HEK293T (cell line): ENCODE measurements around the gene MRPL55.

ENCODE experiments used
- CTCF ChIA-PET: fragments of 350-600 bp; formaldehyde crosslinking; extraction: SDS; loops from one replicate; lab custom pipeline; 2021; ENCODE audit warnings: antibody characterized with exemption, inconsistent platforms; lab: Yijun Ruan, JAX
- POLR2A ChIA-PET: fragments of 350-600 bp; formaldehyde crosslinking; extraction: SDS; loops from one replicate; lab custom pipeline; 2020; ENCODE audit warnings: antibody characterized with exemption, inconsistent platforms; lab: Yijun Ruan, JAX
- DNase-seq: peaks from one replicate; pipeline ENCODE4 v3.0.0; 2012; ENCODE audit warnings: mixed read lengths; ENCODE audit errors: extremely low spot score
- ARNT ChIP-seq: fragments of 450-650 bp; IDR thresholded peaks from 2 replicates; pipeline ENCODE4 v1.6.1; 2017; ENCODE audit warnings: mild to moderate bottlenecking
- BHLHE40 ChIP-seq: fragments of 450-650 bp; IDR thresholded peaks from 2 replicates; pipeline ENCODE4 v1.6.1; 2016; ENCODE audit warnings: mild to moderate bottlenecking, moderate library complexity, borderline replicate concordance
- CTBP1 ChIP-seq: fragments of 450-650 bp; IDR thresholded peaks from 2 replicates; pipeline ENCODE4 v1.6.1; 2016; ENCODE audit warnings: borderline replicate concordance
- ELF4 ChIP-seq: fragments of 450-650 bp; IDR thresholded peaks from 2 replicates; pipeline ENCODE4 v1.6.1; 2017; ENCODE audit warnings: antibody characterized with exemption
- FOXA1 ChIP-seq: fragments of 450-650 bp; IDR thresholded peaks from 2 replicates; pipeline ENCODE4 v1.6.1; 2016; ENCODE audit warnings: mild to moderate bottlenecking
- FOXK2 ChIP-seq: fragments of 450-650 bp; IDR thresholded peaks from 2 replicates; pipeline ENCODE4 v1.6.1; 2016; ENCODE audit warnings: mild to moderate bottlenecking
- FOXM1 ChIP-seq: fragments of 450-650 bp; IDR thresholded peaks from 2 replicates; pipeline ENCODE4 v1.6.1; 2017; ENCODE audit warnings: mild to moderate bottlenecking, borderline replicate concordance
- HDGF ChIP-seq: fragments of 450-650 bp; IDR thresholded peaks from 2 replicates; pipeline ENCODE4 v1.6.1; 2017; ENCODE audit warnings: antibody characterized with exemption, borderline replicate concordance
- L3MBTL2 ChIP-seq: fragments of 450-650 bp; conservative IDR thresholded peaks from 2 replicates; pipeline ENCODE4 v1.6.1; 2016; ENCODE audit warnings: mild to moderate bottlenecking
- LEF1 ChIP-seq: fragments of 450-650 bp; IDR thresholded peaks from 2 replicates; pipeline ENCODE4 v1.6.1; 2017; ENCODE audit warnings: mild to moderate bottlenecking, borderline replicate concordance
- NFRKB ChIP-seq: fragments of 450-650 bp; IDR thresholded peaks from 2 replicates; pipeline ENCODE4 v1.6.1; 2016; ENCODE audit warnings: mild to moderate bottlenecking, moderate library complexity
- SP1 ChIP-seq: fragments of 450-650 bp; IDR thresholded peaks from 2 replicates; pipeline ENCODE4 v1.6.1; 2017
- SUZ12 ChIP-seq: fragments of 450-650 bp; IDR thresholded peaks from 2 replicates; pipeline ENCODE4 v1.6.1; 2016; ENCODE audit warnings: mild to moderate bottlenecking
- TARDBP ChIP-seq: fragments of 450-650 bp; IDR thresholded peaks from 2 replicates; pipeline ENCODE4 v1.6.1; 2016
- ZNF384 ChIP-seq: fragments of 450-650 bp; IDR thresholded peaks from 2 replicates; pipeline ENCODE4 v1.6.1; 2016
- TF ChIP-seq, protein P1 (sequence below): fragments of 450-650 bp; IDR thresholded peaks from 2 replicates; pipeline ENCODE4 v1.6.1; 2016

MRPL55 gene

GRCh38 chr1:228156515-228156881 is 47.4 kb upstream of the MRPL55 start:
- no peak for DNase-seq
- ChIA-PET CTCF (interaction anchor here (1.2 kb wide), 1 partner anchor 9 kb away, joined by 4 read pairs; no protein-coding TSS in a partner anchor), POLR2A (interaction anchor here (1.2 kb wide), 1 partner anchor 16 kb away, joined by 3 read pairs; the partner anchor contains the start of gene GUK1)
- TF ChIP-seq ZNF384: no peak
- no peak for TF ChIP-seq FOXA1
- no peak for TF ChIP-seq BHLHE40
- no peak for TF ChIP-seq L3MBTL2
- TF ChIP-seq ARNT: no peak
- no peak for TF ChIP-seq TARDBP
- no peak for TF ChIP-seq CTBP1
- no peak for TF ChIP-seq LEF1
- no peak for TF ChIP-seq FOXK2
- TF ChIP-seq SUZ12: no peak
- no peak for TF ChIP-seq HDGF
- no peak for TF ChIP-seq SP1
- TF ChIP-seq, protein P1, sequence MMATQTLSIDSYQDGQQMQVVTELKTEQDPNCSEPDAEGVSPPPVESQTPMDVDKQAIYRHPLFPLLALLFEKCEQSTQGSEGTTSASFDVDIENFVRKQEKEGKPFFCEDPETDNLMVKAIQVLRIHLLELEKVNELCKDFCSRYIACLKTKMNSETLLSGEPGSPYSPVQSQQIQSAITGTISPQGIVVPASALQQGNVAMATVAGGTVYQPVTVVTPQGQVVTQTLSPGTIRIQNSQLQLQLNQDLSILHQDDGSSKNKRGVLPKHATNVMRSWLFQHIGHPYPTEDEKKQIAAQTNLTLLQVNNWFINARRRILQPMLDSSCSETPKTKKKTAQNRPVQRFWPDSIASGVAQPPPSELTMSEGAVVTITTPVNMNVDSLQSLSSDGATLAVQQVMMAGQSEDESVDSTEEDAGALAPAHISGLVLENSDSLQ: no peak
- TF ChIP-seq NFRKB: no peak
- TF ChIP-seq ELF4: no peak

- TF ChIP-seq NFRKB (no peak), ZNF384 (no peak), HDGF (no peak), LEF1 (no peak), FOXM1 (no peak)
- CTCF ChIA-PET: no interaction called here
- POLR2A ChIA-PET: interaction anchor here (1.2 to 1.3 kb wide), 2 partner anchors 15 to 16 kb away, joined by 3 to 6 read pairs; partner anchors contain the start of gene GUK1
These were observed 46.8 kb upstream of the MRPL55 start for GRCh38 chr1:228155596-228156514.

GRCh38 chr1:228154670-228155571 is 45.8 kb upstream of the MRPL55 start:
- POLR2A ChIA-PET: interaction anchor here (1.2 to 7.2 kb wide), 3 partner anchors 10 to 15 kb away, joined by 6 to 55 read pairs (median 7); partner anchors contain the start of genes GUK1 and IBA57
- DNase-seq: no peak
- TF ChIP-seq NFRKB (no peak), TARDBP (no peak), SP1 (no peak), FOXA1 (no peak), ELF4 (no peak), CTBP1 (no peak), L3MBTL2 (no peak)
- CTCF ChIA-PET: interaction anchor here (1.8 kb wide), 1 partner anchor 14 kb away, joined by 5 read pairs; the partner anchor contains the start of gene GUK1

More at GRCh38 chr1:228155596-228156514, 46.8 kb upstream of the MRPL55 start:
- DNase-seq: no peak

- ChIA-PET CTCF (interaction anchor here (0.6 to 1.8 kb wide), 2 partner anchors 14 to 362 kb away, joined by 3 to 5 read pairs; partner anchors contain the start of gene GUK1), POLR2A (interaction anchor here (0.6 to 7.2 kb wide), 3 partner anchors 11 to 18 kb away, joined by 3 to 55 read pairs (median 7); partner anchors contain the start of genes GUK1 and IBA57)
- no peak for TF ChIP-seq FOXK2
- TF ChIP-seq HDGF: no peak
- no peak for TF ChIP-seq ELF4
- TF ChIP-seq LEF1: no peak
- TF ChIP-seq, protein P1: no peak
- no peak for DNase-seq
These were observed 45.0 kb upstream of the MRPL55 start for GRCh38 chr1:228154021-228154669.

GRCh38 chr1:228152918-228153258 is 43.8 kb upstream of the MRPL55 start:
- CTCF ChIA-PET: interaction anchor here (1.0 to 1.8 kb wide), 2 partner anchors 12 to 22 kb away, joined by 3 to 5 read pairs; partner anchors contain the start of gene GUK1
- no peak for DNase-seq
- POLR2A ChIA-PET: interaction anchor here (1.5 to 7.2 kb wide), 2 partner anchors 12 to 13 kb away, joined by 6 to 55 read pairs; partner anchors contain the start of genes GUK1 and IBA57
- TF ChIP-seq ZNF384 (no peak), CTBP1 (no peak), HDGF (no peak)
